Subcutaneous adipose tissue (tissue), 4 donors: Measurements from ENCODE around the gene SSTR5. TPM values are rescaled to one million over a fixed set of nuclear protein-coding genes. Genes with fewer than 3 reads are reported as not detected.

ENCODE experiments used
- CTCF ChIP-seq: fragments of 450-650 bp; IDR thresholded peaks from one replicate; pipeline ENCODE4 v1.5.1; 2016; ENCODE audit warnings: low read depth, mild to moderate bottlenecking, control low read depth, antibody characterized with exemption, moderate library complexity
- total RNA-seq, 4 donors: library from RNA; depleted of rRNA; stranded (reverse); fragments of >200 nt; gene quantifications; one replicate each; pipeline ENCODE4 v1.1.0, GENCODE V29; 2016

Gene SSTR5
- total RNA-seq, 4 donors from 2014 or later: not detected

- TF ChIP-seq CTCF: no peak
Observed at GRCh38 chr16:1102333-1102700, 29.8 kb downstream of the SSTR5 start.

GRCh38 chr16:1102921-1103635 is 30.5 kb downstream of the SSTR5 start:
- no peak for TF ChIP-seq CTCF

- no peak for TF ChIP-seq CTCF
Observed at GRCh38 chr16:1103636-1103980, 31.1 kb downstream of the SSTR5 start.

GRCh38 chr16:1105888-1106620 is 33.5 kb downstream of the SSTR5 start:
- TF ChIP-seq CTCF: no peak

- no peak for TF ChIP-seq CTCF
Observed at GRCh38 chr16:1106659-1107058, 34.1 kb downstream of the SSTR5 start.

- no peak for TF ChIP-seq CTCF
Observed at GRCh38 chr16:1107141-1107540, 34.6 kb downstream of the SSTR5 start.

- TF ChIP-seq CTCF: no peak
Observed at GRCh38 chr16:1107731-1108130, 35.2 kb downstream of the SSTR5 start.
